Measurements from ENCODE around the gene PON2. TPM values are rescaled to one million over a fixed set of nuclear protein-coding genes. Genes with fewer than 3 reads are reported as not detected.

Gene PON2
- total and polyA plus RNA-seq, 2 of the 13 experiments (the other 11 are each of a cell fraction or from before 2014, with no cell fraction given) = 202 to 217 TPM

DNA sequence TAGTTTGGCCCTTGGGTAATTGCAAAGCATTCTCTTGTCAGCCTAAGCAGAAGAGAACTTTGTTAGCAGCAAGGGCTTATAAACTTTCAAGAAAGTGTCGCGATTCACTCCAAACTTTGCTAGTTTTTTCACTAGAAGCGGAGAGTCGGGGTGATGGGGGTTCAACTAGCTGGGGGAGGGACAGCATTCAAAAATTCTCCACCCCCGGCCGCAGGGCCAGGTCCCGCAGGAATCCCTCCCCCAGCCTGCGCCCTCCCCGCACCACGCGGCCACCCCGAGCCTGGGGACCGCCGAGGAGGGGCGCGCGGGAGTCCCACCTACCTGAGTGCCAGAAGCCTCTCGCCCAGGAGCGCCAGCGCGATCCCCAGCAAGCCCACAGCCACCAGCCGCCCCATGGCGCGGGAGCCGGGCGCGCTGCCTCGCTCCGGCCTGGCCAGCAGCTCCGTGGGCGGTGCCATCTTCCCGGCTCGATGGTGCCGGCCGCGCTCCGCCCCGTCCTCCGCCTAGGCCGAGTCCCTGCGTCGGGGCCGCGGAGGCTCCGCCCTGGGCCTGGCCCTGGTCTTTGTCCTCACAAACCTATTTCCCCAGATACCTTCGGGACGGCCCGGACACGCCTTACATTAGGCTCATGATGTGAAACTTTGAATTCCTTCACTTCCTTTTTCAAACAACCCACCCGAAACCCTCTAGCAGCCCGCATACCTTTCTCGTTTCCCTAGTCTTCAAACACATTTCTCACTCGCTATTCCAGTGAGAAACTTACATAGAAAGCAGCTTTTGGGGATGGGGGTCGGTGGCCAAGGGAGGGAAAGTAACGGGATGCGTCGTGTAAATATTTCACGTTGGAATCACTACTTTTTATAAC is at the start of gene PON2 (continued):
- TF ChIP-seq ZBTB26 (CRISPR knock-in tag; IDR thresholded peaks at IDR 0.05; ENCODE audit: borderline replicate concordance) (peak; percentile 20; the same call in 1 of the 2 replicates), ZNF543 (CRISPR knock-in tag; IDR thresholded peaks at IDR 0.05) (no peak; the same call in 1 of the 2 replicates), PHB2 (IDR thresholded peaks at IDR 0.05; ENCODE audit: partially characterized antibody) (no peak), ISX (CRISPR knock-in tag; conservative IDR thresholded peaks at IDR 0.05) (no peak), ZNF761 (CRISPR knock-in tag; conservative IDR thresholded peaks at IDR 0.05) (0 out of 2 replicates have a peak, but pooled peaks have one; percentile 81), ATF7 (IDR thresholded peaks at IDR 0.05) (no peak), ATF7 (CRISPR knock-in tag; IDR thresholded peaks at IDR 0.05) (no peak), ZNF687 (CRISPR knock-in tag; IDR thresholded peaks at IDR 0.05) (peak; percentile 97), IRF2 (CRISPR knock-in tag; IDR thresholded peaks at IDR 0.05) (peak; percentile 48), ZNF335 (CRISPR knock-in tag; IDR thresholded peaks at IDR 0.05) (no peak), GZF1 (CRISPR knock-in tag; IDR thresholded peaks at IDR 0.05) (peak; percentile 43; the same call in 1 of the 2 replicates), FOXM1 (CRISPR knock-in tag; IDR thresholded peaks at IDR 0.05) (peak; percentile 83), SIX1 (CRISPR knock-in tag; IDR thresholded peaks at IDR 0.05; ENCODE audit: borderline replicate concordance) (no peak), ZNF550 (CRISPR knock-in tag; IDR thresholded peaks at IDR 0.05; ENCODE audit: borderline replicate concordance) (no peak), ZMYM4 (CRISPR knock-in tag; IDR thresholded peaks at IDR 0.05) (peak; percentile 93), ZNF776 (CRISPR knock-in tag; IDR thresholded peaks at IDR 0.05) (no peak; the same call in 1 of the 2 replicates), HDAC1 (CRISPR knock-in tag; IDR thresholded peaks at IDR 0.05) (peak; percentile 64; the same call in 1 of the 2 replicates), DR1 (CRISPR knock-in tag; IDR thresholded peaks at IDR 0.05) (peak; percentile 58; the same call in 1 of the 2 replicates), ZBTB38 (CRISPR knock-in tag; IDR thresholded peaks at IDR 0.05) (peak; percentile 89), PCBP1 (IDR thresholded peaks at IDR 0.05; ENCODE audit: borderline replicate concordance, low read depth, low read length) (no peak), HES4 (CRISPR knock-in tag; IDR thresholded peaks at IDR 0.05; ENCODE audit: borderline replicate concordance) (peak; percentile 87; the same call in 1 of the 2 replicates), IRX3 (CRISPR knock-in tag; IDR thresholded peaks at IDR 0.05; ENCODE audit: borderline replicate concordance, low read depth) (peak; percentile 54; the same call in 1 of the 2 replicates), ZNF674 (CRISPR knock-in tag; IDR thresholded peaks at IDR 0.05; ENCODE audit: low read depth) (no peak), SP4 (CRISPR knock-in tag; IDR thresholded peaks at IDR 0.05) (0 out of 2 replicates have a peak, but pooled peaks have one; percentile 67), NCOR1 (IDR thresholded peaks at IDR 0.05; ENCODE audit: borderline replicate concordance, low read length) (0 out of 2 replicates have a peak, but pooled peaks have one; percentile 29), ZNF234 (CRISPR knock-in tag; conservative IDR thresholded peaks at IDR 0.05) (no peak)

All from HepG2 (cell line).